K562 (cell line): ENCODE results near the gene SLK. TPM values are rescaled to one million over a fixed set of nuclear protein-coding genes. Genes with fewer than 3 reads are reported as not detected.

Experiments used
- ATAC-seq: fragments of 200-7000 bp; cut with Tn5 transposase; 3 replicates; pipeline ENCODE4 v1.9.1; 2020; ENCODE audit warnings: moderate library complexity
- BruUV-seq: library from RNA; stranded (reverse); fragments of 400-500 nt; replicated peaks from 2 replicates; lab custom pipeline; 2021; lab: Mats Ljungman, UMichigan
- CTCF ChIA-PET: fragments of 300-600 bp; formaldehyde crosslinking; extraction: SDS; loops from one replicate; lab custom pipeline; 2021; ENCODE audit warnings: low intra/inter-chr PET ratio; lab: Yijun Ruan, JAX
- POLR2A ChIA-PET: fragments of 300-600, 350-650 bp; sonication (Branson Sonifier 250); formaldehyde crosslinking; extraction: SDS; loops from one replicate; lab custom pipeline; 2021; ENCODE audit warnings: antibody characterized with exemption, inconsistent platforms; lab: Yijun Ruan, JAX
- DNase-seq, 4 experiments: peaks; one replicate each; pipeline versions ENCODE4 v3.0.0 to v3.0.0-alpha.2; 2011 to 2018; ENCODE audit warnings: low spot score in 3 of 4, mixed read lengths in 3 of 4; ENCODE audit errors: extremely low read depth in 1 of 4
- FAIRE-seq: peaks from 2 replicates; lab custom pipeline; 2011; peaks lifted over from hg19 to GRCh38; lab: Jason Lieb, UNC
- H2AFZ ChIP-seq: 2 replicates; pipeline ENCODE4 v1.6.0; 2011; ENCODE audit warnings: low read depth, low read length, control low read depth, inconsistent platforms
- H3K27ac ChIP-seq: fragments of 200-600 bp; 3 replicates; pipeline ENCODE4 v1.8.0; 2011; ENCODE audit warnings: low read depth, mild to moderate bottlenecking, control low read depth, inconsistent platforms, low read length, moderate library complexity, mixed read lengths; ENCODE audit errors: extremely low read depth
- H3K27me3 ChIP-seq, 2 experiments: fragments of 300-600 bp in 1 of 2; 2 replicates in 1 of 2; 3 replicates in 1 of 2; pipeline versions ENCODE4 v1.6.0 to v1.8.0; 2011; ENCODE audit warnings: inconsistent platforms in 2 of 2, low read length in 2 of 2, mild to moderate bottlenecking in 1 of 2, mixed read lengths in 1 of 2, moderate library complexity in 1 of 2; ENCODE audit not compliant: control insufficient read depth in 2 of 2, insufficient read depth in 2 of 2
- H3K36me3 ChIP-seq: fragments of 300-600 bp; 3 replicates; pipeline ENCODE4 v1.8.0; 2011; ENCODE audit warnings: mild to moderate bottlenecking, low read length, inconsistent platforms; ENCODE audit not compliant: control insufficient read depth, insufficient read depth
- H3K4me1 ChIP-seq, 2 experiments: fragments of 200-600 bp in 1 of 2; replicated peaks in 1 of 2; 2 replicates in 1 of 2; 3 replicates in 1 of 2; pipeline versions ENCODE4 v1.5.1 to v1.8.0; 2011; ENCODE audit warnings: inconsistent platforms in 2 of 2, low read length in 2 of 2, mild to moderate bottlenecking in 1 of 2, mixed read lengths in 1 of 2, moderate library complexity in 1 of 2; ENCODE audit not compliant: control insufficient read depth in 2 of 2, insufficient read depth in 2 of 2
- H3K4me2 ChIP-seq: 2 replicates; pipeline ENCODE4 v1.6.1; 2011; ENCODE audit warnings: low read length, control low read depth, inconsistent platforms, mixed read lengths; ENCODE audit not compliant: insufficient read depth
- H3K4me3 ChIP-seq: fragments of 200-600 bp; sonication (generic), shearing (Covaris generic); 2 replicates; pipeline ENCODE4 v1.5.1; 2016; ENCODE audit warnings: control low read depth, inconsistent platforms
- H3K79me2 ChIP-seq: fragments of 200-600 bp; 3 replicates; pipeline ENCODE4 v1.8.0; 2011; ENCODE audit warnings: low read length, inconsistent platforms; ENCODE audit not compliant: control insufficient read depth, insufficient read depth
- H3K9ac ChIP-seq, 2 experiments: 2 replicates each; pipeline versions ENCODE4 v1.6.0 to v1.6.1; 2011; ENCODE audit warnings: low read depth in 2 of 2, low read length in 2 of 2, control low read depth in 1 of 2, inconsistent platforms in 1 of 2, mild to moderate bottlenecking in 1 of 2, mixed read lengths in 1 of 2; ENCODE audit not compliant: insufficient read depth in 1 of 2
- H3K9me1 ChIP-seq: one replicate; pipeline ENCODE4 v1.6.0; 2011; ENCODE audit warnings: inconsistent platforms, mild to moderate bottlenecking, low read length, moderate library complexity; ENCODE audit not compliant: control insufficient read depth, insufficient read depth
- H3K9me3 ChIP-seq: replicated peaks from 2 replicates; pipeline ENCODE4 v1.5.1; 2011; ENCODE audit warnings: low read depth, low read length, inconsistent platforms; ENCODE audit not compliant: control insufficient read depth, insufficient read depth
- H4K20me1 ChIP-seq: replicated peaks from 2 replicates; pipeline ENCODE4 v1.6.1; 2011; ENCODE audit warnings: low read length, inconsistent platforms, mixed read lengths; ENCODE audit not compliant: control insufficient read depth, insufficient read depth
- CBX5 ChIP-seq: IDR thresholded peaks from 2 replicates; pipeline ENCODE4 v1.6.1; 2014; ENCODE audit warnings: low read depth, borderline replicate concordance
- CHD2 ChIP-seq: IDR thresholded peaks from 2 replicates; pipeline ENCODE4 v1.6.1; 2011; ENCODE audit warnings: low read depth, low read length
- ETV1 ChIP-seq: fragments of 450-650 bp; conservative IDR thresholded peaks from 2 replicates; pipeline ENCODE4 v1.6.1; 2016; ENCODE audit warnings: missing genetic modification characterization, control low read depth, low read depth, missing compliant biosample characterization
- MBD2 ChIP-seq: sonication (generic); IDR thresholded peaks from 2 replicates; pipeline ENCODE4 v1.6.1; 2016; ENCODE audit warnings: low read depth, borderline replicate concordance
- MLX ChIP-seq, 2 experiments: fragments of 450-650 bp in 1 of 2; sonication (generic) in 1 of 2; formaldehyde crosslinking; conservative IDR thresholded peaks; 2 replicates each; pipeline versions ENCODE4 v1.4.0 to v1.8.1; 2020 to 2022; ENCODE audit warnings: mild to moderate bottlenecking in 1 of 2, missing genetic modification reagents in 1 of 2
- NCOA4 ChIP-seq: fragments of 450-650 bp; IDR thresholded peaks from 2 replicates; pipeline ENCODE4 v1.6.1; 2018; ENCODE audit warnings: mild to moderate bottlenecking; ENCODE audit not compliant: partially characterized antibody
- RBM14 ChIP-seq: fragments of 200-400 bp; formaldehyde crosslinking; IDR thresholded peaks from 2 replicates; pipeline ENCODE4 v1.6.1; 2018; ENCODE audit warnings: low read depth, mild to moderate bottlenecking, low read length, moderate library complexity, borderline replicate concordance; ENCODE audit not compliant: insufficient read depth
- YBX1 ChIP-seq: fragments of 450-650 bp; IDR thresholded peaks from 2 replicates; pipeline ENCODE4 v1.7.1; 2016; ENCODE audit warnings: mild to moderate bottlenecking
- ZNF696 ChIP-seq: fragments of 250-450 bp; sonication (Bioruptor Pico); conservative IDR thresholded peaks from 2 replicates; pipeline ENCODE4 v1.4.0; 2020; ENCODE audit warnings: mild to moderate bottlenecking, moderate library complexity
- ZNF766 ChIP-seq: fragments of 200-800 bp; sonication (Bioruptor generic); conservative IDR thresholded peaks from 2 replicates; pipeline ENCODE4 v1.6.1; 2016; ENCODE audit warnings: missing genetic modification characterization, missing compliant biosample characterization
- ZNF830 ChIP-seq: fragments of 250-450 bp; sonication (Bioruptor Pico); IDR thresholded peaks from 2 replicates; pipeline ENCODE4 v1.5.0; 2021; ENCODE audit warnings: mild to moderate bottlenecking
- WGBS: fragments of 100-300 bp; shearing (Covaris generic); methylation state at CpG from one replicate; pipeline ENCODE4 v1.1.6; 2016; ENCODE audit warnings: low coverage, mixed read lengths; ENCODE audit not compliant: insufficient coverage; ENCODE audit errors: missing lambda C conversion rate; 5-methylcytosine and 5-hydroxymethylcytosine counted together
- in situ Hi-C: fragments of 300-500 bp; cut with MboI; formaldehyde crosslinking; loops from 4 replicates; pipeline ENCODE4 v1.15.0; 2018; ENCODE audit warnings: inconsistent platforms, mixed read lengths
- intact Hi-C: fragments of 100-400 bp; cut with micrococcal nuclease; formaldehyde crosslinking; loops from 2 replicates; pipeline ENCODE4 v1.14.2; 2022
- polyA plus RNA-seq, 8 experiments: library from polyadenylated mRNA; depleted of rRNA in 4 of 8; stranded (reverse) in 5 of 8; unstranded in 3 of 8; fragments of >200 nt; fragmentation: Nextera tagmentation in 2 of 8; fragmentation: Illumina TruSeq in 1 of 8; extraction: Ambion mirVana in 2 of 8; extraction: Trizol in 1 of 8; gene quantifications; 2 replicates each; pipeline versions ENCODE4 v1.2.1 to v1.2.3, GENCODE V29; 2011 to 2014; ENCODE audit warnings: inconsistent platforms in 1 of 8, missing spikeins in 1 of 8
- total RNA-seq, 7 experiments: library from RNA; depleted of rRNA in 6 of 7; stranded (reverse); fragments of >200 nt in 6 of 7; fragmentation: Illumina TruSeq in 2 of 7; extraction: Trizol in 2 of 7; gene quantifications; 2 replicates each; pipeline versions ENCODE4 v1.2.1 to v1.2.3, GENCODE V29; 2011 to 2021; ENCODE audit warnings: low replicate concordance in 1 of 7
- TF ChIP-seq, protein P1 (sequence below): sonication (generic); formaldehyde crosslinking; IDR thresholded peaks from 2 replicates; pipeline ENCODE4 v1.8.0; 2022; ENCODE audit warnings: missing genetic modification reagents, mild to moderate bottlenecking, moderate library complexity, borderline replicate concordance
- TF ChIP-seq, protein P2 (sequence below), 3 experiments: fragments of 200-800 bp in 1 of 3; sonication (Bioruptor generic) in 1 of 3; sonication (generic) in 1 of 3; formaldehyde crosslinking in 1 of 3; IDR thresholded peaks; 2 replicates each; pipeline versions ENCODE4 v1.6.1 to v1.8.0; 2016 to 2022; ENCODE audit warnings: mild to moderate bottlenecking in 2 of 3, missing compliant biosample characterization in 2 of 3, missing genetic modification characterization in 2 of 3, missing genetic modification reagents in 1 of 3

The SLK gene
- total and polyA plus RNA-seq, 9 of the 15 experiments (the other 6 are each of a cell fraction or from before 2014, with no cell fraction given) = 8.2 to 40.0 (median 23.4) TPM

- intact Hi-C loops = no loop called here
- POLR2A ChIA-PET = no interaction called here
- no peaks in the 10 kb centered on the region for H3K79me2 ChIP-seq
- TF ChIP-seq MLX (CRISPR knock-in tag; conservative IDR thresholded peaks at IDR 0.05) (no peak), CHD2 (no peak), RBM14 (no peak), ETV1 (no peak)
- TF ChIP-seq, all 486 proteins: peak for 0
- H3K9me1 ChIP-seq = no peaks in the 10 kb centered on the region
- CTCF ChIA-PET = no interaction called here
- ATAC-seq = no peak
- no TSS peak for BruUV-seq
- no peak for DNase-seq
- no peaks in the 10 kb centered on the region for H3K36me3 ChIP-seq
- WGBS = 53% methylated on average over 1 of the region's 1 CpG
- H3K27me3 ChIP-seq = no peaks in the 10 kb centered on the region
- no peak overlapping the region for H3K4me2 ChIP-seq
- in situ Hi-C loops = no loop called here
- no peak overlapping the region for H3K27ac ChIP-seq
- H3K4me3 ChIP-seq = no peak overlapping the region
- FAIRE-seq = no peak
- H3K4me1 ChIP-seq = no peaks in the 10 kb centered on the region; a peak in 1 of 5 replicates
- H3K9ac ChIP-seq = no peak overlapping the region
- H2AFZ ChIP-seq = no peak overlapping the region
- H3K9me3 ChIP-seq = no peaks in the 10 kb centered on the region
- H4K20me1 ChIP-seq = no peaks in the 10 kb centered on the region
Observed at GRCh38 chr10:103930449-103930848, 36.5 kb upstream of the SLK start.

DNA sequence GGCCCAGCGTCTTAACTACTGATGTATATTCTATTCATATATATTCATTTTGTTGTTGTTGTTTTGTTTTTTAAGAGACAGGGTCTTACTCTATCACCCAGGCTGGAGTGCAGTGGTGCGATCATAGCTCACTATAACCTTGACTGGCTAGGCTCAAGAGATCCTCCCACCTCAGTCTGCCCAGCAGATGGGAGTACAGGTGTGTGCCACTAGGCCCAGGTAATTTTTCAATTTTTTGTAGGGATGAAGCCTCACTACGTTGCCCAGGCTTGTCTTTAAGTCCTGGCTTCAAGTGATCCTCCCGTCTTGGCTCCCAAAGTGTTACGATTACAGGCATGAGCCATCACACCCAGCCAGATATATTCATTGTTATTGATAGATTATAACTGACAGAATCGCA is 36.1 kb upstream of the SLK start:
- in situ Hi-C loops (no loop called here), intact Hi-C loops (no loop called here)
- CTCF ChIA-PET = no interaction called here
- DNase-seq (no peak), ATAC-seq (no peak), FAIRE-seq (no peak)
- Histone ChIP-seq H4K20me1 (no peaks in the 10 kb centered on the region), H3K4me1 (no peaks in the 10 kb centered on the region; a peak in 1 of 5 replicates), H3K36me3 (no peaks in the 10 kb centered on the region), H3K27ac (no peak overlapping the region), H3K27me3 (peaks cover 0 to 2% of the 10 kb centered on the region in 2 experiments; a peak in 1 of 5 replicates), H3K4me2 (no peak overlapping the region), H3K79me2 (no peaks in the 10 kb centered on the region), H3K4me3 (no peak overlapping the region), H3K9me1 (no peaks in the 10 kb centered on the region), H2AFZ (no peak overlapping the region), H3K9me3 (no peaks in the 10 kb centered on the region), H3K9ac (no peak overlapping the region)
- POLR2A ChIA-PET = no interaction called here
- no TSS peak for BruUV-seq
- 53% methylated on average over 6 of the region's 6 CpGs for WGBS
- TF ChIP-seq ZNF766 (CRISPR knock-in tag) = no peak
- no peak for TF ChIP-seq ZNF696 (CRISPR knock-in tag)
- no peak for TF ChIP-seq CBX5
- no peak for TF ChIP-seq NCOA4
- TF ChIP-seq, protein P1, sequence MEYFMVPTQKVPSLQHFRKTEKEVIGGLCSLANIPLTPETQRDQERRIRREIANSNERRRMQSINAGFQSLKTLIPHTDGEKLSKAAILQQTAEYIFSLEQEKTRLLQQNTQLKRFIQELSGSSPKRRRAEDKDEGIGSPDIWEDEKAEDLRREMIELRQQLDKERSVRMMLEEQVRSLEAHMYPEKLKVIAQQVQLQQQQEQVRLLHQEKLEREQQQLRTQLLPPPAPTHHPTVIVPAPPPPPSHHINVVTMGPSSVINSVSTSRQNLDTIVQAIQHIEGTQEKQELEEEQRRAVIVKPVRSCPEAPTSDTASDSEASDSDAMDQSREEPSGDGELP (CRISPR knock-in tag) = no peak
- TF ChIP-seq YBX1 = no peak
- no peak for TF ChIP-seq MBD2
- TF ChIP-seq, protein P2, sequence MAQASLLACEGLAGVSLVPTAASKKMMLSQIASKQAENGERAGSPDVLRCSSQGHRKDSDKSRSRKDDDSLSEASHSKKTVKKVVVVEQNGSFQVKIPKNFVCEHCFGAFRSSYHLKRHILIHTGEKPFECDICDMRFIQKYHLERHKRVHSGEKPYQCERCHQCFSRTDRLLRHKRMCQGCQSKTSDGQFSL (CRISPR knock-in tag; IDR thresholded peaks at IDR 0.05) = no peak
- TF ChIP-seq, protein P2 (tag; IDR thresholded peaks at IDR 0.05) = no peak
- TF ChIP-seq ZNF830 (CRISPR knock-in tag) = no peak
